Lower lobe of right lung (tissue), 2 donors: ENCODE data around the gene ATL2. TPM values are rescaled to one million over a fixed set of nuclear protein-coding genes. Genes with fewer than 3 reads are reported as not detected.
"Not testable (repeated sequence)": the region's sequence is repeated elsewhere in the genome, so short reads cannot be mapped to it uniquely, and the experiment has no call there.

Source experiments
- ATAC-seq, 2 donors: fragments of 200-7000 bp; cut with Tn5 transposase; one replicate each; pipeline ENCODE4 v1.9.1; 2020 to 2022; ENCODE audit warnings: mild to moderate bottlenecking in 2 of 2, moderate library complexity in 2 of 2
- DNase-seq: peaks from one replicate; pipeline ENCODE4 v3.0.0-alpha.2; 2020
- H3K27ac ChIP-seq: fragments of 200-600 bp; one replicate; pipeline ENCODE4 v1.8.0; 2022
- H3K27me3 ChIP-seq: fragments of 200-600 bp; one replicate; pipeline ENCODE4 v1.8.0; 2022; ENCODE audit warnings: low read depth
- H3K36me3 ChIP-seq: fragments of 200-600 bp; one replicate; pipeline ENCODE4 v1.8.0; 2022; ENCODE audit warnings: mild to moderate bottlenecking
- H3K4me1 ChIP-seq: fragments of 200-600 bp; one replicate; pipeline ENCODE4 v1.8.0; 2022
- H3K4me3 ChIP-seq: fragments of 200-600 bp; one replicate; pipeline ENCODE4 v1.8.0; 2022; ENCODE audit warnings: mild to moderate bottlenecking
- H3K9me3 ChIP-seq: fragments of 200-600 bp; one replicate; pipeline ENCODE4 v1.8.0; 2022
- CTCF ChIP-seq: fragments of 200-600 bp; IDR thresholded peaks from one replicate; pipeline ENCODE4 v1.8.0; 2022; ENCODE audit warnings: antibody characterized with exemption, mild to moderate bottlenecking
- intact Hi-C: fragments of 100-400 bp; cut with DNase I; formaldehyde crosslinking; loops from one replicate; pipeline ENCODE4 v1.11.0; 2022
- total RNA-seq: library from RNA; stranded (reverse); fragmentation: NEBNext Ultra II Directional; extraction: Animal tissue kit (Norgen Biotek cat#: 25700); gene quantifications from one replicate; pipeline ENCODE4 v1.2.1, GENCODE V29; 2021
- donor health status: DM: no; HTN: yes; CAD: no; lungs with severe emphysema.

The ATL2 gene
- total RNA-seq, 1 donor from 2014 or later: 62.6 TPM

GRCh38 chr2:38322224-38322914 lies 54.7 kb downstream of the ATL2 start:
- TF ChIP-seq CTCF: no peak
- peak in 1 of 2 donors; percentile 47 for ATAC-seq
- peaks cover 15% of the 10 kb centered on the region for H3K36me3 ChIP-seq
- no peak for DNase-seq
- no peaks in the 10 kb centered on the region for H3K27me3 ChIP-seq
- no peak overlapping the region for H3K4me3 ChIP-seq
- peaks cover 6% of the 10 kb centered on the region for H3K4me1 ChIP-seq
- intact Hi-C loops: no loop called here
- no peaks in the 10 kb centered on the region for H3K9me3 ChIP-seq
- no peak overlapping the region for H3K27ac ChIP-seq

- not testable (repeated sequence) for DNase-seq, H3K27ac ChIP-seq, H3K4me3 ChIP-seq, H3K4me1 ChIP-seq, H3K9me3 ChIP-seq, H3K27me3 ChIP-seq
- ATAC-seq: peak; percentile 37 to 47
- intact Hi-C loops: loop anchor here (10.0 kb wide), 1 partner anchor 186 kb away; no protein-coding TSS in a partner anchor
- H3K36me3 ChIP-seq: peaks cover 39% of the 10 kb centered on the region
Measured at GRCh38 chr2:38319240-38319639, 57.8 kb downstream of the ATL2 start.

GRCh38 chr2:38317725-38318124 lies 59.3 kb downstream of the ATL2 start:
- no peaks in the 10 kb centered on the region for H3K27me3 ChIP-seq
- ATAC-seq (no peak), DNase-seq (no peak)
- TF ChIP-seq CTCF: no peak
- H3K36me3 ChIP-seq: peaks cover 54% of the 10 kb centered on the region
- H3K4me3 ChIP-seq: no peak overlapping the region
- H3K9me3 ChIP-seq: no peaks in the 10 kb centered on the region
- H3K27ac ChIP-seq: no peak overlapping the region
- intact Hi-C loops: loop anchor here (10.0 kb wide), 1 partner anchor 187 kb away; no protein-coding TSS in a partner anchor
- H3K4me1 ChIP-seq: peaks cover 5% of the 10 kb centered on the region

GRCh38 chr2:38315707-38316333 lies 61.3 kb downstream of the ATL2 start:
- TF ChIP-seq CTCF: peak; percentile 71
- H3K27ac ChIP-seq: no peak overlapping the region
- H3K36me3 ChIP-seq: peaks cover 73% of the 10 kb centered on the region
- no peak overlapping the region for H3K4me3 ChIP-seq
- H3K27me3 ChIP-seq: no peaks in the 10 kb centered on the region
- no peaks in the 10 kb centered on the region for H3K4me1 ChIP-seq
- DNase-seq (no peak), ATAC-seq (peak; percentile 66 to 75)
- intact Hi-C loops: loop anchor here (10.0 kb wide), 1 partner anchor 189 kb away; no protein-coding TSS in a partner anchor
- no peaks in the 10 kb centered on the region for H3K9me3 ChIP-seq

- TF ChIP-seq CTCF: no peak
- Histone ChIP-seq H3K36me3 (peaks cover 89% of the 10 kb centered on the region), H3K4me1 (no peaks in the 10 kb centered on the region), H3K9me3 (no peaks in the 10 kb centered on the region), H3K4me3 (no peak overlapping the region), H3K27ac (no peak overlapping the region), H3K27me3 (no peaks in the 10 kb centered on the region)
- DNase-seq (no peak), ATAC-seq (no peak)
- intact Hi-C loops: no loop called here
Measured at GRCh38 chr2:38308821-38309220, 68.3 kb downstream of the ATL2 start.
